ENCODE measurements around the gene NPPA. TPM values are rescaled to one million over a fixed set of nuclear protein-coding genes. Genes with fewer than 3 reads are reported as not detected.

NPPA gene
- total and polyA plus RNA-seq, 9 of the 15 experiments (the other 6 are each of a cell fraction or from before 2014, with no cell fraction given) = not detected

- TF ChIP-seq FOXA1 (IDR thresholded peaks at IDR 0.05; ENCODE audit: borderline replicate concordance) (no peak), ZNF146 (CRISPR knock-in tag; IDR thresholded peaks at IDR 0.05; ENCODE audit: unreplicated experiment) (peak; percentile 20), FOXM1 (IDR thresholded peaks at IDR 0.05; ENCODE audit: low read depth) (no peak), FOXM1 (CRISPR knock-in tag; IDR thresholded peaks at IDR 0.05; ENCODE audit: low read depth) (peak; percentile 88; the same call in 1 of the 2 replicates), ZNF699 (CRISPR knock-in tag; IDR thresholded peaks at IDR 0.05; ENCODE audit: insufficient replicate concordance) (no peak), HMG20B (CRISPR knock-in tag; IDR thresholded peaks at IDR 0.05) (no peak), SMAD4 (CRISPR knock-in tag; conservative IDR thresholded peaks at IDR 0.05) (peak; percentile 60), ZBTB34 (CRISPR knock-in tag; IDR thresholded peaks at IDR 0.05) (no peak), ARHGAP35 (IDR thresholded peaks at IDR 0.05; ENCODE audit: partially characterized antibody) (no peak), RBM25 (IDR thresholded peaks at IDR 0.05; ENCODE audit: low read depth, low read length, severe bottlenecking) (no peak), PHB2 (IDR thresholded peaks at IDR 0.05; ENCODE audit: low read depth) (no peak), COPS2 (conservative IDR thresholded peaks at IDR 0.05) (no peak), ZNF41 (CRISPR knock-in tag; conservative IDR thresholded peaks at IDR 0.05) (no peak), ZNF282 (CRISPR knock-in tag; IDR thresholded peaks at IDR 0.05) (no peak), MEF2A (IDR thresholded peaks at IDR 0.05; ENCODE audit: control insufficient read depth, low read depth, low read length) (no peak), CXXC5 (CRISPR knock-in tag; IDR thresholded peaks at IDR 0.05) (peak; percentile 86), ZNF445 (CRISPR knock-in tag; IDR thresholded peaks at IDR 0.05; ENCODE audit: low read depth) (no peak), SNRNP70 (optimal IDR thresholded peaks at IDR 0.05; ENCODE audit: low read depth, low read length) (no peak), SREBF1 (IDR thresholded peaks at IDR 0.05; ENCODE audit: borderline replicate concordance, low read depth, low read length) (no peak), ILF3 (IDR thresholded peaks at IDR 0.05; ENCODE audit: borderline replicate concordance) (no peak), C11orf30 (IDR thresholded peaks at IDR 0.05; ENCODE audit: low read depth) (no peak), NFRKB (IDR thresholded peaks at IDR 0.05; ENCODE audit: low read depth) (no peak), ZFP36 (IDR thresholded peaks at IDR 0.05; ENCODE audit: low read depth, low read length, partially characterized antibody) (peak; percentile 25), ZNF592 (IDR thresholded peaks at IDR 0.05) (no peak), MCM5 (IDR thresholded peaks at IDR 0.05; ENCODE audit: low read depth) (no peak), MXI1 (IDR thresholded peaks at IDR 0.05; ENCODE audit: low read depth, low read length) (peak; percentile 47; the same call in 1 of the 2 replicates)
These were observed 11.6 kb upstream of the NPPA start (continued) for GRCh38 chr1:11858968-11859871.

Measured in K562 (cell line).